ENCODE results near the gene ERC2. TPM values are rescaled to one million over a fixed set of nuclear protein-coding genes. Genes with fewer than 3 reads are reported as not detected.

Gene ERC2
- total and polyA plus RNA-seq, 2 donors (not counting 1 experiment from before 2014, with no cell fraction given), result 0.14 to 0.17 TPM

GRCh38 chr3:55723653-55724406 lies 744.4 kb downstream of the ERC2 start:
- Histone ChIP-seq H3K79me2 (ENCODE audit: control insufficient read depth, insufficient read depth, low read length) (no peaks in the 10 kb centered on the region), H3K4me2 (ENCODE audit: extremely low read depth, insufficient read depth, low read length) (no peak overlapping the region), H3K9me3 (ENCODE audit: control insufficient read depth, insufficient read depth, low read depth, low read length) (no peaks in the 10 kb centered on the region), H3K4me1 (ENCODE audit: control insufficient read depth, extremely low read depth, insufficient read depth, low read length) (no peaks in the 10 kb centered on the region), H3K27me3 (ENCODE audit: control insufficient read depth, insufficient read depth, low read length) (peaks cover 4% of the 10 kb centered on the region), H3K27ac (ENCODE audit: insufficient read depth, low read length) (no peak overlapping the region), H3K36me3 (ENCODE audit: control insufficient read depth, insufficient read depth, low read length) (no peaks in the 10 kb centered on the region), H3K9ac (ENCODE audit: insufficient read depth, low read length) (no peak overlapping the region), H3K4me3 (replicated peaks in 1 of 4; ENCODE audit: control extremely low read depth in 1 of 4, insufficient read depth in 1 of 4, low read depth in 3 of 4, low read length in 4 of 4) (no peak overlapping the region), H4K20me1 (ENCODE audit: control insufficient read depth, extremely low read depth, insufficient read depth, low read length) (no peaks in the 10 kb centered on the region), H2AFZ (ENCODE audit: low read length) (no peak overlapping the region)
- no peak for TF ChIP-seq CTCF (conservative IDR thresholded peaks at IDR 0.05 in 1 of 2, IDR thresholded peaks at IDR 0.05 in 1 of 2; ENCODE audit: low read depth in 1 of 2, low read length in 2 of 2)
- TF ChIP-seq EZH2 (IDR thresholded peaks at IDR 0.05; ENCODE audit: low read length, missing control alignments), result no peak
- DNase-seq (ENCODE audit: low read depth in 2 of 2), result no peak

- no peak overlapping the region for H3K9ac ChIP-seq (ENCODE audit: insufficient read depth, low read length)
- DNase-seq (ENCODE audit: low read depth in 2 of 2), result peak; percentile 27 to 47
- no peaks in the 10 kb centered on the region for H3K4me1 ChIP-seq (ENCODE audit: control insufficient read depth, extremely low read depth, insufficient read depth, low read length)
- H3K36me3 ChIP-seq (ENCODE audit: control insufficient read depth, insufficient read depth, low read length), result no peaks in the 10 kb centered on the region
- H3K27ac ChIP-seq (ENCODE audit: insufficient read depth, low read length), result no peak overlapping the region
- H3K4me3 ChIP-seq (replicated peaks in 1 of 4; ENCODE audit: control extremely low read depth in 1 of 4, insufficient read depth in 1 of 4, low read depth in 3 of 4, low read length in 4 of 4), result no peak overlapping the region
- H3K4me2 ChIP-seq (ENCODE audit: extremely low read depth, insufficient read depth, low read length), result no peak overlapping the region
- H4K20me1 ChIP-seq (ENCODE audit: control insufficient read depth, extremely low read depth, insufficient read depth, low read length), result no peaks in the 10 kb centered on the region
- H3K79me2 ChIP-seq (ENCODE audit: control insufficient read depth, insufficient read depth, low read length), result no peaks in the 10 kb centered on the region
- no peak overlapping the region for H2AFZ ChIP-seq (ENCODE audit: low read length)
- H3K27me3 ChIP-seq (ENCODE audit: control insufficient read depth, insufficient read depth, low read length), result peaks cover 4% of the 10 kb centered on the region
- H3K9me3 ChIP-seq (ENCODE audit: control insufficient read depth, insufficient read depth, low read depth, low read length), result no peaks in the 10 kb centered on the region
- TF ChIP-seq EZH2 (IDR thresholded peaks at IDR 0.05; ENCODE audit: low read length, missing control alignments) (no peak), CTCF (conservative IDR thresholded peaks at IDR 0.05 in 1 of 2, IDR thresholded peaks at IDR 0.05 in 1 of 2; ENCODE audit: low read depth in 1 of 2, low read length in 2 of 2) (peak; percentile 68 to 71)
Measured at GRCh38 chr3:55721716-55722484, 746.4 kb downstream of the ERC2 start.

GRCh38 chr3:55720614-55721013 lies 747.7 kb downstream of the ERC2 start:
- DNase-seq (ENCODE audit: low read depth in 2 of 2), result peak; percentile 52 to 61
- Histone ChIP-seq H3K79me2 (ENCODE audit: control insufficient read depth, insufficient read depth, low read length) (no peaks in the 10 kb centered on the region), H3K36me3 (ENCODE audit: control insufficient read depth, insufficient read depth, low read length) (no peaks in the 10 kb centered on the region), H2AFZ (ENCODE audit: low read length) (no peak overlapping the region), H4K20me1 (ENCODE audit: control insufficient read depth, extremely low read depth, insufficient read depth, low read length) (no peaks in the 10 kb centered on the region), H3K9me3 (ENCODE audit: control insufficient read depth, insufficient read depth, low read depth, low read length) (no peaks in the 10 kb centered on the region), H3K9ac (ENCODE audit: insufficient read depth, low read length) (no peak overlapping the region), H3K4me1 (ENCODE audit: control insufficient read depth, extremely low read depth, insufficient read depth, low read length) (no peaks in the 10 kb centered on the region), H3K4me2 (ENCODE audit: extremely low read depth, insufficient read depth, low read length) (no peak overlapping the region), H3K27ac (ENCODE audit: insufficient read depth, low read length) (no peak overlapping the region), H3K4me3 (replicated peaks in 1 of 4; ENCODE audit: control extremely low read depth in 1 of 4, insufficient read depth in 1 of 4, low read depth in 3 of 4, low read length in 4 of 4) (no peak overlapping the region), H3K27me3 (ENCODE audit: control insufficient read depth, insufficient read depth, low read length) (peaks cover 4% of the 10 kb centered on the region)
- TF ChIP-seq EZH2 (IDR thresholded peaks at IDR 0.05; ENCODE audit: low read length, missing control alignments), result no peak
- TF ChIP-seq CTCF (conservative IDR thresholded peaks at IDR 0.05 in 1 of 2, IDR thresholded peaks at IDR 0.05 in 1 of 2; ENCODE audit: low read depth in 1 of 2, low read length in 2 of 2), result peak; percentile 37 to 44

All from fibroblast of lung (primary cell).